ENCODE results near the gene MTA2.
"Not testable (repeated sequence)": the region's sequence is repeated elsewhere in the genome, so short reads cannot be mapped to it uniquely, and the experiment has no call there.

Gene MTA2

DNA sequence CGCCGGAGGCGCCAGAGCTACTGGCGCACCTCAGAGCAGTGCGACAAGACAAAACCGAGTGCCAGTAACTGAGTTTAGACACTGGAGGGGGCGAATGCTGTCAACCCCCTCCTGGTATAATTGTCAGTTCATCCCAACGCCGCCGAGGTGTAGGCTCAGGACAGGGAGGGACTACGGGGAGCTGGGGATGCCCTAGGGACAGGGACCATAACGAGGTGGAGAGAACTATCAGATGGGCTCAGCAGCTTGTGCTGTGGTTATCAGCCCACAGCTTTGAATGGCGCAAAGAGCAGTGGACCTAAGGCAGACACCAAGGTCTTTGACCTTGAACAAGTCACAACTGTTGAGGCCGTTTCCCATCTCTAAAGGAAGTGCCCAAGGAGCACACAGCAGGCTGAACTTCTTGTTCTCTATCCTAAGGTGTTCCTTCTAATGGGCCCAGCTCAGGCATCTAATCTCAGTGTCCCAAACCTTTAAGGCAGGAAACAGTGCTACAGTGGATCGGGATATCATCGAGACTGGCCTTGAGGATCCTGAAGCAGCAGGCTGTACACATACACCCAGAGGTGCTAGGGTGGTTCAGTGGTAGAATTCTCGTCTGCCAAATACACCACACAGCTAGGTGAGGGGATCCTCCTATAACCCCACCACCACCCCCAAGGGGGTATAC is 9.4 kb downstream of the MTA2 start:
- DNase-seq (ENCODE audit: low read depth in 2 of 2): no peak

DNA sequence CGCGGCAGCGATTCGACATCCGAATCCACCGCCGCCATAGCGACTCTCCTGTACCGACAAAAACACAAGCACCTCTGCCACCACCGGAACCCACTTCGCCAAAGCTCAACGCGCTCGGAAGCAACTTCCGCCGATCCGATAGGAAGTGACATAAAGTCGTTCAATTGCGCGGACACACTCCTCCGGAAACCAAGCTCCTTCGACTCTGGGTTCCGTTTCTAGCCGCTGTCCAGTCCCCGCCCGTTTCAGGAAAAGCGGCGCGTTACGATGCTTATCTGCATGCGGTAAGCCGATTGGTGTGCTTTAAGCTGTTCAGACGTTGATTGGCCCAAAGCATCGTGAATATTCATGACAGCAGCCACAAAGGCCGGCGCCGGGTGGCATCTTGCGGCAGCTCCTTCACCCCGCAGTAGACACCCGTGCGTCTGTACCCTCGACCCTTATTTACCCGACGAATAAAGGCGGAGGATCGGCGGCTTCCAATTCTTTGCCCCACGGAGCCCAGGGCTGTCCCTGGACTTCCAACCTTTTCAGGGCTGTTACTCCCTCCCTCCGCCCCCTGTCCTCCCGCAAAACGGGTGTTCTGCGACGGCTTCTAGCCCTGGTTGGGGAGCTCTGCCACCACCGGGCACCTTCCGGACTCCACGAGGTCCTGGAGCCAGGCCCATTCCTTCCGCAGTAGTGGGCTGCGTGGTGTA is 10.1 kb downstream of the MTA2 start, which contains the start of gene TUT1:
Gene TUT1, minus strand, starts transcription at position 76 of the 698 bp plus-strand sequence. Its CDS starts 38 bp downstream, at position 38.
- peak; percentile 93 to 94 for DNase-seq (ENCODE audit: low read depth in 2 of 2)

DNA sequence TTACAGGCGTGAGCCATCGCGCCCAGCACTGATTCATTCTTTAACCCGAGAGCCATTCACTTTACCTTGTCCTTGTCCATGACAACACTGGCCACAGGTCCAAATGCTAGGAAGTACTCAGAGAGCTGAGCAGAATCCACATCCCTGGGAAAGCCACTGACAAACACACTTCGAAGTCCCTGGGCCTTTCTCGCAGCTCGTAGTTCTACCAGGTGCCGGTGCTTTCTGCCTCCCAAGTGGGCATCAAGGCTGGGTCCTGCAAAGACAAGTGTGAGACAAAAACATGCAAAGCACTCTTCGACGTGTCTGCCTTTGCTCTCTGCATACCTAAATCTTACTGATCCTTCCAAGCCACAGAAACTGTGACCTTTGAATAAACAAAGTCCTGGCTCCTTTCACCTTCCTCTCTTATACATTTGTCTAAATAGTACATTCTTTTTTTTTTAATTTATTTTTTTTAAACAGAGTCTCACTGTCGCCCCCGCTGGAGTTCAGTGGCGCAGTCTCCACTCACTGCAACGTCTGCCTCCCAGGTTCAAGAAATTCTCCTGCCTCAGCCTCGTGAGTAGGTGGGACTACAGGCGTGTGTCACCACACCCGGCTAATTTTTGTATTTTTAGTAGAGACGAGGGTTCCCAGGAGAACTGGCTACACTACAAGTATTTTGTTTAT is 12.6 kb downstream of the MTA2 start:
- DNase-seq (ENCODE audit: low read depth in 2 of 2): no peak

DNA sequence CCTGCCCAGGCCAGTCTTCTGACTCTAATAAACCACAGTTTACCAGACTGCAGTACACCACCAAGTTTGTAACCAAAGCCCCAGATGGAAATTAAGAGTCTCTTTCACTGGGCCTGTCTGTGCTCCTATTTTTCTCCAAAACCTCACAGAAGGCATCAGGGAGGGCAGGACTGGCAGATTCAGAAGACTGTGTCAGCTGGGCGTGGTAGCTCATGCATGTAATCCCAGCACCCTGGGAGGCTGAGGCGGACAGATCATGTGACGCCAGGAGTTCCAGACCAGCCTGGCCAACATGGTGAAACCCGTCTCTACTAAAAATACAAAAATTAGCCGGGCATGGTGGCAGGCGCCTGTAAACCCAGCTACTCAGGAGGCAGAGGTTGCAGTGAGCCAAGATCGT is 16.3 kb downstream of the MTA2 start:
- not testable (repeated sequence) for DNase-seq (ENCODE audit: low read depth in 2 of 2)

DNA sequence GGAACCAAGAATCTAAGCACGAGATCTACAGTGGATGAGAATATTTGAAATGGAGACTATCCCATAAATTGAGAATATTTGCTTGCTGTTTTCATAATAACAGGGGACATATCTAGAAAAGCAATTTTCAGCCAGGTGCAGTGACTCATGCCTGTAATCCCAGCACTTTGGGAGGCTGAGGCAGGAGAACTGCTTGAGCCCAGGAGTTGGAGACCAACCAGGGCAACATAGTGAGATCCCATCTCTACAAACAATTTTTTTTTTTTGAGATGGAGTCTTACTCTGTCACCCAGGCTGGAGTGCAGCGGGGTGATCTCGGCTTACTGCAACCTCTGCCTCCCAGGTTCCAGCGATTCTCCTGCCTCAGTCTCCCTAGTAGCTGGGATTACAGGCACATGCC is 19.9 kb downstream of the MTA2 start:
- not testable (repeated sequence) for DNase-seq (ENCODE audit: low read depth in 2 of 2)

DNA sequence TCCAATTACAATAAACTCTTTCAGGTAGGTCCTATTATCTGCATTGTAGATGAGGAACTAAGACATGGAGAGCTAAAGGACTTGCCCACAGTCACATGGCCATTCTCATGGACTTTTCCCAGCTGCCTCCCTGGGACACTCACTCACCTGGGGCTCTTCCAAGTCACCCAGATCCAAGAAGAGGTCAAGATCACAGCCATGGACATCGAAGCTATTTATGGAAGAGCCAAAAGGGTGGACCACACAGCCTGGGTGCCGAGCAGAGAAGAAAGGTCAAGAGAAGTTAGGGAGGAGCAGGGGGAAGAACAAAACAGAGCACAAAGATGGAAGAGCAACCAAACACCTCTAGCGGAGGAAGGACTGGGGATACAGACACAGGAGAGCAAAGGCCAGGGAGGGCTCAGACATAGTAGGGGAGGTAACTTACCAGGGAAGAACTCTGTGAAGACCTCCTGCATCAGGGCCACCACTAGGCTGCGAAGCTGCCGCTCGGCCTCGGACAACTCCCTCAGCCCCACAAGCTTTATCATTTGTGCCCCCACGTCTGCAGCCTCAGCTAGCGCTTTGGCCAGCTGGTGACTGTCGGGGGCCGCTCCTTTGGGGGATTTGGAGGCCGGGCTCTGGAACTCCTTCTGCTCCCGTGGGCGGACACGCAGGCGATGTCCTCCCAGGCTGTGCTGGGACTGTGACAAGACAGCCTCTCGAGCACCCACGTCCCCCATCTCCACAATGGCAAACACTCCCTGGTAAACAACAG is 20.5 kb downstream of the MTA2 start:
- no peak for DNase-seq (ENCODE audit: low read depth in 2 of 2)

DNA sequence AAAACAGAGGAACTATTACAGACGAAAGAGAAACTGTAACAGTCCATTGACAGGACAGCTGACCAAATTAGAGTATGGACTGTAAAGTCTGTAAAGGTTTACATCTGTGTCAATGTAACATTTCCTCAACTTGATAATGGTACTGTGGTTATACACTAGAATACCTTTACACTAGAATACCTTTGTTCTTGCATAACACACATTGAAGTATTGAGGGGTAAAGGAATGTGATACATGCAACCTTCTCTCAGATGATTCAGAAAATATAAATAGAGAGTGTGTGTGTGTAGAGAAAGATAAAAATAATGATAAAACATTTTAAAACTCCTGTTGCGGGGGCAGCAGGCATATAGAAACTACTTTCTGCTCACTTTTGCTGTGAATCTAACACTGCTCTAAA is 22.4 kb downstream of the MTA2 start:
- no peak for DNase-seq (ENCODE audit: low read depth in 2 of 2)

DNA sequence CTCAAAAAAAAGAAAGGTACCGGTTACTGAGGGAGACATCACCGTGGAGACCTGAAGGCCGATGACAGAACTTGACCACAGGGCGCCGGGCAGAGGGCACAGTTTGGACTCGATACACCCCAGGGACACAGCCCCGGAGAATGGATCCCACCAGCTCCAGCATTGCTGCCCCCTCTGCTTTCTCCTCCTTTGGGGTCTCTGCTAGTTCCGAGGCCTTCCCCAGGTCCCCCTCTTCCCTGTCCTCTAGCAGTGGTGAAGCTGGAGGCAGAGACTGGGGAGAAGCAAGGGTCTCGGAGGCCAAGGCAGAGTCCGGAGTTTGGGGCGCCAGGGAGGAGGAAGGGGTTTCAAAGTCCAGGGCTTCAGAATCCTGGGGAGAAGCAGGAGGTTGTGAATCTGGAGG is 23.1 kb downstream of the MTA2 start:
- DNase-seq (ENCODE audit: low read depth in 2 of 2): no peak

DNA sequence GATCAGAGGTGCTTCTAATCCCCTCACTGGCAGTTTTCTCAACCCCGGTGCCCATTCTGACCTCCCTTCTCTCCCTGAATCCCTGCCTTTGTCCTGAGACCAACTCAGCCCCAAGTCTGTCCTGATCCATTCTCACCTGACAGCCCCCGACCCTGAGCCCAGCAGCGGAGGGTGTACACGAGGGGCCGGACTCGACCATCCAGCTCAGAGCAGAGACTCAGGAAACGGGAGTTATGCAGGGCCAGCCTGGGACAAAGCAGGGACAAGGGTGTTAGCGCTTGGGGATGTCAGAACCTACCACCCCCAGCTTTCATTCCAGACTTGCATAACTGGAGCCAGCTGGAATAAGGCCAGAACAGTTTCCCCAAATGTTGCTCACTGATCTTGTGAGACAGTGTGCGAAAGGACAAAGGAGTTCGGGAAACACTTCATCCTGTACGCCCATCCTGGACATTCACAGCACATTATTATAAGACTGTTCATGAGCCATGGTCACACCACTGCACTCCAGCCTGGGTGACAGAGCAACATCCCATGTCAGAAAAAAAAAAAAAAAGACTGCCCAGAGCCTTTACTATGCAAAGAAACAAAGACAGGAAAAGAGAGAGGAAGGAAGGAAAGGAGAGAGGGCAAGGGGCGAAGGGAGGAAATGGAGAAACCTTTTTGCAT is 24.5 kb downstream of the MTA2 start:
- DNase-seq (ENCODE audit: low read depth in 2 of 2): no peak

DNA sequence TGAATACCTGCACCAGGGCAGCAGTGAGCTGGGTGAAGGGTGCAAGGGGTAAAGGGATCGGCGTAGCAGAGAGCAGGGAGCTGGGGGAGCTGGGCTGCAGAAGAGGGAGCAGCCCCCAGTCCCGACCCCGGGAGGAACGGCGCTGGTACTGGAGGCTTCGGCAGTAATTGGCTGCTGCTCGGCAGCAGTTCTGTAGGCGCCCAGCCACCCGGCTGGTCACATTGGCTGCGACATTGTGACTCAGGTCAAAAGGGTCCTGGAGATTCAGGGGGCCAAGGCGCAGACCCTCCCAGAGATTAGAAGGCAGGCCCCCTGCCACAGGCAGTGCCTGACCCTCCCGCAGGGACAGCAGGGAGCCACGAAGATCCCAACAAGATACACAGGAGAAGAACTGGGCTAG is 25.8 kb downstream of the MTA2 start:
- no peak for DNase-seq (ENCODE audit: low read depth in 2 of 2)

DNA sequence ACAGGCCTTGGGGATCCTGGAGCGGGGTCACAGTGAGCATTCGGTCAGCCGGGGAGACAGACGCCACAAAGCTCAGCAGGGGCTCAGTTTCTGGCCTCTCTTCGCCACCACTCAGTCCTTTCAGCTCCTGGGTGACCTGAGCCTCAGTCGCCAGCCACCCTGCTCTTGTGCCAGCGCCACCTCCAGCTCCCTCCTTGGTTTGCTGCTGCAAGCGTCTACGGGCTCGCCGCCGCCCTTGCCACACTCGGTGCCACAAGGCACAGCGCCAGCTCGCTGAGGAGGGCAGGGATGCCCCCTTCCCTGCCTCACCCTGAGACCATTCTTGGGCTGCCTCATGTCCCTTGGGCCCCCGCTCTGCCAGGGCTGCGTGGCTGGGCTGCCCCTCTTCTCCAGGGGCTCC is 26.5 kb downstream of the MTA2 start:
- no peak for DNase-seq (ENCODE audit: low read depth in 2 of 2)

DNA sequence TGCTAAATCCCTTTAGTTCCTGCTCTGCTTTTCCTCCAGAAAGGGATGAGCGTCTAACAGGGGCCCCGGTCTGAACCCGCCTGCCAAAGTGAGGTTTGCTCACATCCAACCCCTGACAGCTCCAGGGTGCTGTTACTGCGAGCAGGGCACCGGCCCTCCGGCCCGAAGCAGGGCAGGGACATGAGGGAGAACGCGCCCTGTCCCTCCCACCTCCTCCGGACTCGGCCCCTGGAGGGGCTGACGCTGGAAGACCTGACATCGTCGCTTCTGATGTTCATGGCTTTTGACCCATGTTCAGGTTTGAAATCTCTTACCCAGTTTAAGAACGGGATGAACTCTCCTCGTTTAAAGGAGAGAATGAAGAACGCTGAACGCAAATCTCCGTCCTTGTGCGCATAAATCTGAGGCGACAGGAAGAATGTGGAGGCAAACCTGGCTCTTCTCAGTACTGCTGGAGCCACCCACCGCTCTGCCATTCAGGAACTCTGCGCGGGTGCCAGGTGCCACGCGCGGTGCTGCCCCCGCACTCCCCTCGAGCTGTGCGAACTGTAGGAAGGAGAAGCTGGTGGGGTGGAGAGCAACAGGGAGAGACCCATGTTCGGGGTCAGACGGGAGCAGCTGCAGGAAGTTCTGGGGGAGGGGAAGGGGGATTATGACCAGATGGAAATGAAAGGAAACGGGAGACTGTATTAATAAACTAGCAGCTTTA is 27.1 kb downstream of the MTA2 start:
- DNase-seq (ENCODE audit: low read depth in 2 of 2): peak in 1 of 2 experiments; percentile 17

DNA sequence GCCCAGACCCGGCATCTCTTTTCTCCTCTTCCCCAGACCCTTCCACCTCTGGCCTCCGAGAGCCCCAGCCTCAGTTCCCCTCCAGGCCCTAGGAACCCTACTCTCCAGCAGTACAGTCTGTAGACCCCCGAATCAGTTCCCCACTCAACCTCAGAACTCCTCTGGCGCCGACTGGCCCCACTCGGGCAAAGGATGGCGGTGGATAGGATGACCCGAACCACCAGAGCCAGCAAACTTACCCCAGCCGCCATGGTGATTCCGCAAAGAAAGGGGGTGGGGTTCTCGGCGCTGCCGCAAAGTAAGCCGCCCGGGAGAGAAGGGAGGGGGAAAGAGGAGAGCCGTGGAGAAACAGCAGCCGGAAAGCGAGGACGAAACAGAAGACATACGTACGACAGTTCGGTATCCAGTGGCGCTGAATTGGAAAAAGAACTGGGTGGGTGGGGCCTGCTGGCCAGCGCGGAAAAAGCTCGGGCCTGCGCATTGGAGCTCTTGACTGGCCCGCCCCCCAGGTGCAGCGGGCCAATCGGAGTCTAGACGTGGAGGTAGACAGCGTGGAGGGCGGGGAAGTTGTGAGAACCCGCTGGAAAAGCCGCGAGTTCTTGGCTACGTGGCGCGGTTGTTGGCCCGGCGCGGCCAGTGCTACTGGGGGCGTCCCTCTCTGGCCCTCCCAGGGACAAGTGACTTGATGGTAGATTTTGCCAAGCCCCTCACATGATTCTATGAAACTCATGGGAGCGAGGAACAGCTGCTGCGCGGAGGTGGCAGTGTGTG is 27.9 kb downstream of the MTA2 start, which contains the start of gene EEF1G:
Gene EEF1G, minus strand, starts transcription at position 300 of the 771 bp plus-strand sequence. Its CDS starts 49 bp downstream, at position 251.
- peak; percentile 96 for DNase-seq (ENCODE audit: low read depth in 2 of 2)

DNA sequence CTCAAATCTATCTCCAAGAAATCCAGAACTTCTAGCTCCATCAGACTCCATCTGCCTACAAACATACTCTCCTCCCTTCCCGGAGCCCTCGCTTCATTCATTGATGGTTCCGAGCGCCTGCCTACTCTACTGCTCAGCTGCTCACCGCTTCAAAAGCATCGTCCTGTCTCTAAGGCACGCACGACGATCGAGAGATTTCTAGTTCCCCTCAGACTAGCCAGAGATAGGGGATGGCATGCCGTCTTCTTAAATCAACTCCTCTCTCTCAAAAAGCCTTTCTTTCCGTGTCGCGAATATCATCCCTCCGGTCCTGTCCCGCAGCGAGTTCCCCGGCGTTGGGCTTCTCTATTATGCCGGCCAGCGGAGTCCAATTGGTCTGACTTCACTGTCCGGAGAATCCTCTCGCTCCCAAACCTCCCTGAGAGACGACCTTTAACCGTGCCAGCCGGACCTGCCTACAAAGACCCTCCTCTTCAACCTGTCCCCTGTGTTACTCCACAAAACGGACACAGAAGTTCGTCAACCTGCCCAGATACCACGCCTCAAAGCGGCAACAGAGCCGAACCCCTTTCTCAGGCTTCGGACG is 28.6 kb downstream of the MTA2 start:
- no peak for DNase-seq (ENCODE audit: low read depth in 2 of 2)

DNA sequence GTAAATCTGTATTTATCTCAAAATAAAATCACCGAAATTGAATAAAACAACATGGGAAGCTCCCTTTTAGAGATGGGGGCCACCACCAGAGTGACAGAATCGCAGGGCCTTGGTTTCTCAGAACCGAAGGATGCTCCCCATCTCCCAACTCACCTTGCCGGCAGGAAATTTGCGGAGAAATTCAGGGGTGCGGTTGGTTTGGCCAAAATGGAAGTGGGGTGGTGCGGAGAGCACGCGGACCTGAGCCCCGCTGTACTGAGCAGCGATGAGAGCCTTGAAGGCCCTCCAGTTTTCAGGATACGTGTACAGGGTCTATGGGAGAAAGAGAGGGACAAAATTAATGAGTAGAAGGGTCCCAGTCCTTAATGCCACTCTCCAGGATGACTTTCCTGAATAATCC is 29.2 kb downstream of the MTA2 start:
- DNase-seq (ENCODE audit: low read depth in 2 of 2): no peak

DNA sequence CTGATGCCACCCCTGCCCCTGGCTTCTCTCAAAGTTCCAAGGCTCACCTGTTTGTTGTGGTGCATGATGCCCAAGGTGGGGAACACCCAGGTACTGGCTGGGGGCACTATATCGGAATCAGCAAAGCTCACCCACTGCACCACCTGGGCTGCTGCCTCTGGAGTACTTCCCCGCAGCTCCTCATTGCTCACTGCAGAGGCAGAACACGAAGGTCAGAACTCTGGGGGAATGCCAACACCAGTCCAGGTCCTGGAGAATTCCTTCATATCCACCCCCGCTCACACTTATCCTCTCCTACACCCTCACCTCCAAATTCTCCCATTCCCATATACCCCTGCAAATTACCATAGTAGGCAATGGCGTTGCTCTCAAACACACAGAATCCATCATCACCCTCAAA is 30.2 kb downstream of the MTA2 start:
- DNase-seq (ENCODE audit: low read depth in 2 of 2): not testable (repeated sequence)

DNA sequence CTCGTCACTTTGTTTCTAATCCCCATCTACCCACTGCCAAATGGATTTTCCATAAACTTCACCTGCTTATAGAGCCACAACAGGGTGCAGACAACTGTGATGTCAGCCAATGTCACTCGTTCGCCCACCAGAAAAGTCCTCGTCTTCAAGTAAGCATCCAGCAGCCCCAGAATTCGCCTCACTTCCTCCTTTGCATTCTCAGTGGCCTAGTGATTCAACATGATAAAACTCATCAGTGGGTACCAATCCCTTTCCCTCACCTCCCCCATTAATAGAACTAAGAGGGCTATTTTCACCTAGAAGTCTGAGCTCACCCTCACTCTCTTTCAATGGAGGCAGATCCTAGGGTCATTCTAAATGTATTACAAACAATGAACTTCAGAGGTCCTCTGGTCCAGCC is 30.8 kb downstream of the MTA2 start:
- not testable (repeated sequence) for DNase-seq (ENCODE audit: low read depth in 2 of 2)

DNA sequence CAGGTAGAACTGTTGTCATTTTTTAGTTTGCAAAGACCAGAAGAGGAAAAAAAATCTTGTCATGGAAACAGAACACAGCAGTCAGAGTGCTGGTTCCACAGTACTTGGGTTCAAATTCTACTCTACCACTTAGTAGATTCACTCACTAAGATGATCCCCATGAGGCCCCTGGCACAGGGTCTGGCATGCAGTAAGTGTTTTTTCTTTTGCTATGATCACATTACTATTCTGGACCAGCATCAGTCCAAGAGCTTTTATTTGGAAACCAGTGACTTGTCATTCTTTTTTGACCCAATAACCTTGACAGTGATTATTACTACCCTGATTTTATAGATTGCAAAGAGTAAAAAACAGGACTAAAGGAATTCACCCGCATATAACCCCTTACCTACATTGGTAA is 32.1 kb downstream of the MTA2 start:
- DNase-seq (ENCODE audit: low read depth in 2 of 2): no peak

DNA sequence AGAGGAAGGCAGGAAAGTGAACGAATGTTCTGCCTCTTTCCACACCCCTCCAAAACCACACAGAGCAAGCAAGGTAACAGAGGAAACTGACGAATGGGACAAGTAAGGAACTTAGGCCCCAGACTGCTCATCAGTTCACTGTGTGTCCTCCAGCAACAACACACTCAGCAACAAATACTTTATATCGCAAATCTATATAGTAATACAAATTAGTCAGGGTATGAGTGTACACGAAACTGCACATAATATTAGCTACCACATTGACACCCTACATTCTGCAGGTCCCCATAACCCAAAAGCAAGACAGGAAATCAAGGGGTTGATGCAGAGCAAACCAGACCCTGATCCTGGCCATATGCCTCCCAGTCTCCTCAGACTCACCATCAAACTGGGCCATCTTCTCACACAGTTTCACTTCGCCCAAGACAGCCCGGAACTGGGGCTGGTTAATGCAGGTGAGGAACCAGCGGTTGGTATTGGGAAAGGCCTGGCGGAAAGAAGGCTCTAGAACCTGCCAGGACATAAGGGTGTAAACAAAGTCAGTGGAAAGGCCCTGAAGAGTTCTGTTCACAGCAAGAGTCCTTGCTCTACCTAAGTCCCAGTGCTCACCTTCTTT is 34.5 kb downstream of the MTA2 start:
- DNase-seq (ENCODE audit: low read depth in 2 of 2): no peak
